HepG2 (cell line): Measurements from ENCODE around the gene GPR107. TPM values are rescaled to one million over a fixed set of nuclear protein-coding genes. Genes with fewer than 3 reads are reported as not detected.

Experiments
- ATAC-seq: fragments of 200-7000 bp; cut with Tn5 transposase; 3 replicates; pipeline ENCODE4 v1.9.1; 2020; ENCODE audit warnings: mild to moderate bottlenecking, moderate library complexity
- BruUV-seq: library from RNA; stranded (reverse); fragments of 400-500 nt; replicated peaks from 2 replicates; lab custom pipeline; 2021; lab: Mats Ljungman, UMichigan
- CTCF ChIA-PET: fragments of 300-600 bp; formaldehyde crosslinking; extraction: SDS; loops from one replicate; lab custom pipeline; 2021; ENCODE audit warnings: low total read pairs, inconsistent platforms, low intra/inter-chr PET ratio; lab: Yijun Ruan, JAX
- POLR2A ChIA-PET: fragments of 350-600 bp; sonication (Branson Sonifier 250); formaldehyde crosslinking; loops from one replicate; lab custom pipeline; 2020; ENCODE audit warnings: antibody characterized with exemption, inconsistent platforms; lab: Yijun Ruan, JAX
- DNase-seq: peaks from one replicate; pipeline ENCODE4 v3.0.0-alpha.2; 2015; ENCODE audit warnings: low spot score
- FAIRE-seq: peaks from 3 replicates; lab custom pipeline; 2011; peaks lifted over from hg19 to GRCh38; lab: Jason Lieb, UNC
- H2AFZ ChIP-seq: one replicate; pipeline ENCODE4 v1.6.1; 2011; ENCODE audit warnings: low read length, inconsistent platforms
- H3K27ac ChIP-seq: fragments of 300-600 bp; 3 replicates; pipeline ENCODE4 v1.8.0; 2011; ENCODE audit warnings: mixed run types, mild to moderate bottlenecking, mixed read lengths, low read length, inconsistent platforms; ENCODE audit not compliant: insufficient read depth; ENCODE audit errors: extremely low read length
- H3K27me3 ChIP-seq, 2 experiments: fragments of 200-600 bp in 1 of 2; 2 replicates in 1 of 2; 3 replicates in 1 of 2; pipeline versions ENCODE4 v1.6.0 to v1.8.0; 2011; ENCODE audit warnings: low read length in 2 of 2, mild to moderate bottlenecking in 2 of 2, moderate library complexity in 2 of 2, inconsistent platforms in 1 of 2; ENCODE audit not compliant: insufficient read depth in 2 of 2, control insufficient read depth in 1 of 2
- H3K36me3 ChIP-seq, 2 experiments: fragments of 200-600 bp in 1 of 2; replicated peaks in 1 of 2; 2 replicates in 1 of 2; 3 replicates in 1 of 2; pipeline versions ENCODE4 v1.5.1 to v1.8.0; 2011; ENCODE audit warnings: low read length in 2 of 2, inconsistent platforms in 1 of 2; ENCODE audit not compliant: insufficient read depth in 2 of 2, control insufficient read depth in 1 of 2
- H3K4me1 ChIP-seq: 2 replicates; pipeline ENCODE4 v1.5.1; 2012; ENCODE audit warnings: low read length, inconsistent platforms; ENCODE audit not compliant: insufficient read depth
- H3K4me2 ChIP-seq: 2 replicates; pipeline ENCODE4 v1.6.0; 2011; ENCODE audit warnings: low read depth, low read length, inconsistent platforms
- H3K4me3 ChIP-seq, 3 experiments: fragments of 200-600 bp in 1 of 3; sonication (generic), shearing (Covaris generic) in 1 of 3; replicated peaks in 1 of 3; 2 replicates each; pipeline ENCODE4 v1.5.1; 2011 to 2016; ENCODE audit warnings: low read length in 3 of 3, inconsistent platforms in 2 of 3, low read depth in 2 of 3, mild to moderate bottlenecking in 2 of 3, control low read depth in 1 of 3, mixed read lengths in 1 of 3; ENCODE audit not compliant: insufficient read depth in 1 of 3
- H3K79me2 ChIP-seq: one replicate; pipeline ENCODE4 v1.6.1; 2011; ENCODE audit warnings: low read length, inconsistent platforms; ENCODE audit not compliant: insufficient read depth
- H3K9ac ChIP-seq: 2 replicates; pipeline ENCODE4 v1.6.0; 2011; ENCODE audit warnings: mild to moderate bottlenecking, low read depth, low read length, inconsistent platforms; ENCODE audit not compliant: insufficient read depth
- H3K9me3 ChIP-seq: 2 replicates; pipeline ENCODE4 v1.5.1; 2012; ENCODE audit warnings: mild to moderate bottlenecking, low read length
- H4K20me1 ChIP-seq: 2 replicates; pipeline ENCODE4 v1.6.0; 2011; ENCODE audit warnings: inconsistent platforms, mild to moderate bottlenecking, low read length, moderate library complexity; ENCODE audit not compliant: insufficient read depth
- MAFF ChIP-seq: IDR thresholded peaks from 2 replicates; pipeline ENCODE4 v1.6.1; 2011; ENCODE audit warnings: low read depth, low read length, improper control_type of control experiment
- MAX ChIP-seq: IDR thresholded peaks from 2 replicates; pipeline ENCODE4 v1.6.1; 2012; ENCODE audit warnings: inconsistent platforms
- YEATS2 ChIP-seq: sonication (generic); formaldehyde crosslinking; IDR thresholded peaks from 2 replicates; pipeline ENCODE4 v1.4.0; 2020; ENCODE audit warnings: missing genetic modification reagents, borderline replicate concordance
- ZBTB44 ChIP-seq: sonication (generic); formaldehyde crosslinking; IDR thresholded peaks from 2 replicates; pipeline ENCODE4 v1.4.0; 2020; ENCODE audit warnings: missing genetic modification reagents
- ZFYVE20 ChIP-seq: sonication (generic); formaldehyde crosslinking; IDR thresholded peaks from 2 replicates; pipeline ENCODE4 v1.8.0; 2023; ENCODE audit warnings: low read depth, mild to moderate bottlenecking, moderate library complexity, missing genetic modification reagents, borderline replicate concordance
- ZNF501 ChIP-seq: sonication (generic); formaldehyde crosslinking; IDR thresholded peaks from 2 replicates; pipeline ENCODE4 v1.5.1; 2020; ENCODE audit warnings: mild to moderate bottlenecking, moderate library complexity, missing genetic modification reagents
- ZNF75D ChIP-seq: sonication (generic); formaldehyde crosslinking; IDR thresholded peaks from 2 replicates; pipeline ENCODE4 v1.8.1; 2023; ENCODE audit warnings: missing genetic modification reagents, mild to moderate bottlenecking, borderline replicate concordance
- ZNF83 ChIP-seq: sonication (generic); formaldehyde crosslinking; IDR thresholded peaks from 2 replicates; pipeline ENCODE4 v1.4.0; 2020; ENCODE audit warnings: missing genetic modification reagents, mild to moderate bottlenecking, borderline replicate concordance
- WGBS: methylation state at CpG from one replicate; pipeline ENCODE4 v1.1.6; 2017; ENCODE audit warnings: low lambda C conversion rate; 5-methylcytosine and 5-hydroxymethylcytosine counted together
- in situ Hi-C: cut with HindIII; loops from 2 replicates; pipeline ENCODE4 v1.10.0; 2017; ENCODE audit warnings: low pct_unique_long_range_greater_than_20kb; ENCODE audit not compliant: extremely low pct_ligation_motif_present
- intact Hi-C: fragments of 100-400 bp; cut with micrococcal nuclease; formaldehyde crosslinking; loops from one replicate; pipeline ENCODE4 v1.10.0; 2022; ENCODE audit not compliant: unreplicated experiment
- polyA plus RNA-seq, 8 experiments: library from polyadenylated mRNA; depleted of rRNA in 3 of 8; stranded (reverse) in 7 of 8; unstranded in 1 of 8; fragments of >200 nt; fragmentation: Illumina TruSeq in 4 of 8; extraction: Trizol in 4 of 8; gene quantifications; 2 replicates each; pipeline versions ENCODE4 v1.2.1 to v1.2.3, GENCODE V29; 2011 to 2016; ENCODE audit warnings: low read depth in 4 of 8, missing spikeins in 1 of 8, mixed read lengths in 1 of 8; ENCODE audit not compliant: insufficient read depth in 1 of 8
- total RNA-seq, 5 experiments: library from RNA; depleted of rRNA; stranded (reverse); fragments of >200 nt; fragmentation: Illumina TruSeq; extraction: Trizol; gene quantifications; 2 replicates each; pipeline ENCODE4 v1.2.3, GENCODE V29; 2016; ENCODE audit warnings: low read depth in 1 of 5

GPR107 gene
- total and polyA plus RNA-seq, 2 of the 13 experiments (the other 11 are each of a cell fraction or from before 2014, with no cell fraction given) = 22.5 to 24.4 TPM

GRCh38 chr9:130018265-130018664, 35.4 kb upstream of the GPR107 start:
- Histone ChIP-seq H3K27ac (no peak overlapping the region), H3K79me2 (peaks cover 7% of the 10 kb centered on the region), H3K9ac (no peak overlapping the region), H3K9me3 (peaks cover 3% of the 10 kb centered on the region; the same call in 1 of the 2 replicates), H4K20me1 (no peaks in the 10 kb centered on the region), H3K4me3 (no peak overlapping the region), H3K4me2 (no peak overlapping the region)
- no peak for DNase-seq
- no TSS peak for BruUV-seq
- intact Hi-C loops = no loop called here
- ChIA-PET POLR2A (no interaction called here), CTCF (no interaction called here)
- TF ChIP-seq ZNF75D = no peak
- TF ChIP-seq ZNF83 (CRISPR knock-in tag) = no peak
- no peak for TF ChIP-seq ZBTB44
- TF ChIP-seq ZFYVE20 (CRISPR knock-in tag) = no peak
- no peak for TF ChIP-seq MAFF
- TF ChIP-seq, all 625 proteins: peak for 0
- Histone ChIP-seq H2AFZ (no peak overlapping the region), H3K4me1 (peaks cover 8% of the 10 kb centered on the region), H3K27me3 (no peaks in the 10 kb centered on the region), H3K36me3 (no peaks in the 10 kb centered on the region)
- no peak for FAIRE-seq
- WGBS = 97% methylated on average over 4 of the region's 4 CpGs
- no peak for ATAC-seq
- in situ Hi-C loops = no loop called here

GRCh38 chr9:130020618-130021017, 33.1 kb upstream of the GPR107 start:
- Histone ChIP-seq H3K27ac (no peak overlapping the region), H3K9ac (no peak overlapping the region), H3K4me1 (peaks cover 23% of the 10 kb centered on the region), H2AFZ (no peak overlapping the region), H3K4me2 (no peak overlapping the region), H3K9me3 (peaks cover 3% of the 10 kb centered on the region; the same call in 1 of the 2 replicates), H3K36me3 (no peaks in the 10 kb centered on the region), H4K20me1 (no peaks in the 10 kb centered on the region), H3K27me3 (no peaks in the 10 kb centered on the region), H3K4me3 (no peak overlapping the region), H3K79me2 (peaks cover 13% of the 10 kb centered on the region)
- ChIA-PET POLR2A (no interaction called here), CTCF (no interaction called here)
- FAIRE-seq = no peak
- intact Hi-C loops = no loop called here
- no peak for DNase-seq
- WGBS = 82% methylated on average over 7 of the region's 7 CpGs
- no peak for TF ChIP-seq ZNF501
- no peak for TF ChIP-seq MAX
- no peak for TF ChIP-seq YEATS2 (CRISPR knock-in tag)
- no TSS peak for BruUV-seq
- in situ Hi-C loops = no loop called here
- no peak for ATAC-seq
